ENCODE data around the gene MBD4. TPM values are rescaled to one million over a fixed set of nuclear protein-coding genes. Genes with fewer than 3 reads are reported as not detected.
A peak's percentile ranks its signal among the peaks of the same experiment; 100 is the strongest.

Gene MBD4
- total and polyA plus RNA-seq, 2 donors (not counting 1 experiment from before 2014, with no cell fraction given), result 95.7 to 140 TPM

DNA sequence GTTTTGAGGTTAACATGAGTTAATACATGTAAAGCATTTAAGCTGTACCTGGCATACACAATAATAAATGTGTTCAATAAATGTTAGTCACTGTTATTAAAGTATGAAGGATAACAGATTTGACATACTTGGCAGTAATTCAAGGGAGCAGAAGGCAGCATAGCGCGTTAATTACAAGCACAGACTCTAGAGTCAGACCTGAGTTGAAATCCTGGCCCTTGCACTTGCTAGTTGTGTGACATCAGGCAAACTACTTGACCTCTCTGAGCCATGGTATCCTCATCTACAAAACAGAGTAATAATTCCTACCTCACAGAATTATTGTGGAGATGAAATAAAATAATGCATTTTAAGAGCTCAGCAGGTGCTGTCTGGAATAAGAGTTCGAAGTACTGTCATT lies 5.7 kb upstream of the MBD4 start:
- H3K27ac Mint-ChIP-seq, result peak overlapping the region; percentile 10
- CTCF ChIA-PET, result interaction anchor here (0.9 kb wide), 1 partner anchor 45 kb away, joined by 3 read pairs; no protein-coding TSS in a partner anchor
- Histone ChIP-seq H3K9me3 (ENCODE audit: control extremely low read depth in 1 of 3, control insufficient read depth in 2 of 3, insufficient read depth in 1 of 3, low read length in 2 of 3) (no peaks in the 10 kb centered on the region), H3K27ac (ENCODE audit: low read length in 2 of 2) (no peak overlapping the region), H3K27me3 (replicated peaks in 1 of 4; ENCODE audit: control extremely low read depth in 1 of 4, control insufficient read depth in 3 of 4, insufficient read depth in 4 of 4, low read length in 3 of 4) (no peaks in the 10 kb centered on the region), H3K4me2 (replicated peaks; ENCODE audit: low read depth, low read length, poor library complexity, severe bottlenecking) (no peak overlapping the region), H3K9ac (ENCODE audit: low read length) (no peak overlapping the region), H4K20me1 (ENCODE audit: control insufficient read depth, insufficient read depth, low read length, poor library complexity, severe bottlenecking) (no peaks in the 10 kb centered on the region), H3K4me1 (ENCODE audit: control insufficient read depth in 2 of 2, insufficient read depth in 2 of 2, low read length in 2 of 2) (peaks cover 9 to 11% of the 10 kb centered on the region in 2 donors), H3K36me3 (replicated peaks in 1 of 2; ENCODE audit: control extremely low read depth in 1 of 2, control insufficient read depth in 1 of 2, extremely low read depth in 1 of 2, insufficient read depth in 2 of 2, low read length in 1 of 2) (no peaks in the 10 kb centered on the region), H3K4me3 (ENCODE audit: control extremely low read depth in 1 of 5, extremely low read depth in 1 of 5, insufficient read depth in 1 of 5, low read depth in 2 of 5, low read length in 4 of 5) (no peak overlapping the region), H3K79me2 (ENCODE audit: control insufficient read depth, insufficient read depth, low read length) (peaks cover 57% of the 10 kb centered on the region), H2AFZ (ENCODE audit: insufficient read depth, low read depth, low read length, poor library complexity, severe bottlenecking) (no peak overlapping the region)
- intact Hi-C loops (cut with micrococcal nuclease), result no loop called here
- no peak for DNase-seq
- H3K4me3 Mint-ChIP-seq, result no peak overlapping the region
- WGBS (ENCODE audit: insufficient coverage), result 100% methylated on average over 2 of the region's 3 CpGs
- no peak for TF ChIP-seq EZH2 (IDR thresholded peaks at IDR 0.05; ENCODE audit: borderline replicate concordance, insufficient read depth, low read depth, low read length, poor library complexity, severe bottlenecking)
- TF ChIP-seq, protein P1, sequence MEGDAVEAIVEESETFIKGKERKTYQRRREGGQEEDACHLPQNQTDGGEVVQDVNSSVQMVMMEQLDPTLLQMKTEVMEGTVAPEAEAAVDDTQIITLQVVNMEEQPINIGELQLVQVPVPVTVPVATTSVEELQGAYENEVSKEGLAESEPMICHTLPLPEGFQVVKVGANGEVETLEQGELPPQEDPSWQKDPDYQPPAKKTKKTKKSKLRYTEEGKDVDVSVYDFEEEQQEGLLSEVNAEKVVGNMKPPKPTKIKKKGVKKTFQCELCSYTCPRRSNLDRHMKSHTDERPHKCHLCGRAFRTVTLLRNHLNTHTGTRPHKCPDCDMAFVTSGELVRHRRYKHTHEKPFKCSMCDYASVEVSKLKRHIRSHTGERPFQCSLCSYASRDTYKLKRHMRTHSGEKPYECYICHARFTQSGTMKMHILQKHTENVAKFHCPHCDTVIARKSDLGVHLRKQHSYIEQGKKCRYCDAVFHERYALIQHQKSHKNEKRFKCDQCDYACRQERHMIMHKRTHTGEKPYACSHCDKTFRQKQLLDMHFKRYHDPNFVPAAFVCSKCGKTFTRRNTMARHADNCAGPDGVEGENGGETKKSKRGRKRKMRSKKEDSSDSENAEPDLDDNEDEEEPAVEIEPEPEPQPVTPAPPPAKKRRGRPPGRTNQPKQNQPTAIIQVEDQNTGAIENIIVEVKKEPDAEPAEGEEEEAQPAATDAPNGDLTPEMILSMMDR (IDR thresholded peaks at IDR 0.05), result no peak
- ATAC-seq (ENCODE audit: low read depth), result no peak
- peaks cover 13% of the 10 kb centered on the region for H3K4me1 Mint-ChIP-seq
- no peaks in the 10 kb centered on the region for H3K9me3 Mint-ChIP-seq (ENCODE audit: insufficient read depth)
- no peaks in the 10 kb centered on the region for H3K27me3 Mint-ChIP-seq
- POLR2A ChIA-PET, result no interaction called here

GRCh38 chr3:129442947-129443346 lies 3.2 kb upstream of the MBD4 start:
- intact Hi-C loops (cut with micrococcal nuclease), result loop anchor here (5.0 kb wide), 4 partner anchors 164 to 384 kb away; partner anchors contain the start of gene PLXND1
- peaks cover 70% of the 10 kb centered on the region for H3K79me2 ChIP-seq (ENCODE audit: control insufficient read depth, insufficient read depth, low read length)
- Mint-ChIP-seq H3K9me3 (ENCODE audit: insufficient read depth) (no peaks in the 10 kb centered on the region), H3K27ac (peak overlapping the region; percentile 28), H3K4me3 (no peak overlapping the region), H3K27me3 (no peaks in the 10 kb centered on the region), H3K4me1 (peaks cover 27% of the 10 kb centered on the region)
- H3K9ac ChIP-seq (ENCODE audit: low read length), result no peak overlapping the region
- H3K4me2 ChIP-seq (replicated peaks; ENCODE audit: low read depth, low read length, poor library complexity, severe bottlenecking), result no peak overlapping the region
- POLR2A ChIA-PET, result interaction anchor here (0.5 to 0.7 kb wide), 2 partner anchors 15 to 486 kb away, joined by 3 to 4 read pairs; partner anchors contain the start of gene EFCAB12
- no peak overlapping the region for H3K4me3 ChIP-seq (ENCODE audit: control extremely low read depth in 1 of 5, extremely low read depth in 1 of 5, insufficient read depth in 1 of 5, low read depth in 2 of 5, low read length in 4 of 5)
- peaks cover 0 to 5% of the 10 kb centered on the region in 2 experiments for H3K36me3 ChIP-seq (replicated peaks in 1 of 2; ENCODE audit: control extremely low read depth in 1 of 2, control insufficient read depth in 1 of 2, extremely low read depth in 1 of 2, insufficient read depth in 2 of 2, low read length in 1 of 2)
- H3K9me3 ChIP-seq (ENCODE audit: control extremely low read depth in 1 of 3, control insufficient read depth in 2 of 3, insufficient read depth in 1 of 3, low read length in 2 of 3), result no peaks in the 10 kb centered on the region
- no peak overlapping the region for H3K27ac ChIP-seq (ENCODE audit: low read length in 2 of 2)
- no peak overlapping the region for H2AFZ ChIP-seq (ENCODE audit: insufficient read depth, low read depth, low read length, poor library complexity, severe bottlenecking)
- H3K27me3 ChIP-seq (replicated peaks in 1 of 4; ENCODE audit: control extremely low read depth in 1 of 4, control insufficient read depth in 3 of 4, insufficient read depth in 4 of 4, low read length in 3 of 4), result no peaks in the 10 kb centered on the region
- TF ChIP-seq, protein P1 (IDR thresholded peaks at IDR 0.05), result no peak
- TF ChIP-seq EZH2 (IDR thresholded peaks at IDR 0.05; ENCODE audit: borderline replicate concordance, insufficient read depth, low read depth, low read length, poor library complexity, severe bottlenecking), result no peak
- DNase-seq (no peak), ATAC-seq (ENCODE audit: low read depth) (no peak)
- CTCF ChIA-PET, result no interaction called here
- no peaks in the 10 kb centered on the region for H4K20me1 ChIP-seq (ENCODE audit: control insufficient read depth, insufficient read depth, low read length, poor library complexity, severe bottlenecking)
- H3K4me1 ChIP-seq (ENCODE audit: control insufficient read depth in 2 of 2, insufficient read depth in 2 of 2, low read length in 2 of 2), result peaks cover 17 to 19% of the 10 kb centered on the region in 2 donors
